ELF-1 (cell line): ENCODE measurements around the gene ZNF579.
"Not testable (repeated sequence)": the region's sequence is repeated elsewhere in the genome, so short reads cannot be mapped to it uniquely, and the experiment has no call there.

Experiments used
- DNase-seq: peaks from one replicate; pipeline ENCODE4 v3.0.0-alpha.2; 2016; ENCODE audit warnings: low read depth, low spot score

ZNF579 gene

DNA sequence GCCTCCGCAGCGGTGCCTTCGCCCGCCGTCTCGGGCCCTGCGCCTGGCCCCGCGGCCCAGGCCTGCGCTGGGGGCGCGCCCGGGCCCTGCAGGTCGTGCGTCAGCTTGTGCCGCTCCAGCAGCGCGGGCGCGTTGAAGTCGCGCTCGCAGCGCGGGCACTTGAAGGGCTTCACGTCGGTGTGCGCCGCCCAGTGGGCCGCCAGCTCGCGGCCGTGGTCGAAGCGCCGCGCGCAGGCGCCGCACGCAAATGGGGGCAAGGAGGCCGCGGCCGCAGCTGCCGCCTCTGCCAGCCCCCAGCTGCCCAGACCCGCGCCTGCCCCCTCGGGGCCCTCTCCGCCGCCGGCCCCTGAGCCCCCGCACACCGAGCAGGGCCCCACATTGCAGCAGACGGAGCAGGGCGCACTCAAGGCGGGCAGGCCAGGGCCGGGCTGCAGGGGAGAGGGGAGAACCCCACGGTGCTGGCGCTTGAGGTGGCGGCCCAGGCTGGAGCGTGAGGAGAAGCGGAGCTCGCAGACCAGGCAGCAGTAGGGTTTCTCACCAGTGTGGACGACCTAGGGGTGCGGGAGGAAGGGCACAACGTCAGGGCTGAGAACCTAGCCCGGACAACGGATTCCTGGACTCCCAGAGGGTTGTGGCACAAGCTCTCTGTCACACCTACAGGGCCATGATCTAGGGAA is 12.6 kb upstream of the ZNF579 start:
- peak; percentile 32 for DNase-seq

DNA sequence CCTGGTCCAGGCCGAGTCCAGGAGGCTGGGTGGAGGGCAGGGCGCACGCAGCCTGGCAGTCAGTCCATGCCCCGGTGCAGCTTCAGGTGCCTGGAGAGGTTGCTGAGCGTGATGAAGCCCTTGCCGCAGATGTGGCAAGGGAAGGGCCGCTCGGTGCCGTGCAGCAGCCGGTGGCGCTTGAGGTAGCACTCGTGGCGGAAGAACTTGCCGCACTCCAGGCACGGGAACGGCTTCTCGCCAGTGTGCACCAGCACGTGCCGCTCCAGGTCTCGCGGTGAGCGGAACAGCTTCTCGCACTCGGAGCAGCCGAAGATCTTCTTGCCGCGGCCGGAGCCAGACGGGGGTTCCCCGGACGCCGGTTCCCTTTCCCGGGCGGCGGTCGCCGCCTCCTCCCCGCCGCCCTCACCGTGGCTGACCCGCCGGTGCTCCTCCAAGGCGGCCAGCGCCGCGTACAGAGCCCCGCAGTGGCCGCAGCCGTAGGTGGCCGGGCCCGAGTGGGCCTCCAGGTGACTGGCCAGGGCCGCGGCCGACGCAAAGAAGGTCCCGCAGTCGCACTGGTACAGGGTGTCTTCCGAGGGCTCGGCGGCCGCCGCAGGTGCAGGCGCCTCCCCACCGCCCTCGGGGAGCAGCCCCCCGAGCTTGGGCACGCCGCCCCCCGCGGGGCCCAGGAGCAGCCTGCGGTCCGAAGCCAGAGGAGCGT is 11.9 kb upstream of the ZNF579 start:
- DNase-seq: peak; percentile 23

- peak; percentile 68 for DNase-seq
Observed at GRCh38 chr19:55591555-55591954, 10.9 kb upstream of the ZNF579 start.

GRCh38 chr19:55590617-55591016 is 10.0 kb upstream of the ZNF579 start:
- DNase-seq: peak; percentile 39

- DNase-seq: no peak
Observed at GRCh38 chr19:55590109-55590508, 9.5 kb upstream of the ZNF579 start.

DNA sequence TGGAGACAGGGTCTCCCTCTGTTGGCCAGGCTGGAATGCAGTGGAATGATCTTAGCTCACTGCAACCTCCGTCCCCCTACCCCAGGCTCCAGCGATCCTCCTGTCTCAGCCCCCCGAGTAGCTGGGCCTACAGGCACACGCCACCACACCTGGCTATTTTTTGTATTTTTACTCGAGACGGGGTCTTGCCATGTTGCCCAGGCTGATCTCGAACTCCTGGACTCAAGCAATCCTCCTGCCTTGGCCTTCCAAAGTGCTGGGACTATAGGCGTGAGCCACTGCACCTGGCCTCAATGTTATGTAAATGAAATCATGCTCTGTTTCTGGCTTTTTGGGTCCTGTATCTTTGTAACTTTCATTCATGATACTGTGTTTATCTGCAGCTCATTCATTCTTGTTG is 8.1 kb upstream of the ZNF579 start:
- no peak for DNase-seq

DNA sequence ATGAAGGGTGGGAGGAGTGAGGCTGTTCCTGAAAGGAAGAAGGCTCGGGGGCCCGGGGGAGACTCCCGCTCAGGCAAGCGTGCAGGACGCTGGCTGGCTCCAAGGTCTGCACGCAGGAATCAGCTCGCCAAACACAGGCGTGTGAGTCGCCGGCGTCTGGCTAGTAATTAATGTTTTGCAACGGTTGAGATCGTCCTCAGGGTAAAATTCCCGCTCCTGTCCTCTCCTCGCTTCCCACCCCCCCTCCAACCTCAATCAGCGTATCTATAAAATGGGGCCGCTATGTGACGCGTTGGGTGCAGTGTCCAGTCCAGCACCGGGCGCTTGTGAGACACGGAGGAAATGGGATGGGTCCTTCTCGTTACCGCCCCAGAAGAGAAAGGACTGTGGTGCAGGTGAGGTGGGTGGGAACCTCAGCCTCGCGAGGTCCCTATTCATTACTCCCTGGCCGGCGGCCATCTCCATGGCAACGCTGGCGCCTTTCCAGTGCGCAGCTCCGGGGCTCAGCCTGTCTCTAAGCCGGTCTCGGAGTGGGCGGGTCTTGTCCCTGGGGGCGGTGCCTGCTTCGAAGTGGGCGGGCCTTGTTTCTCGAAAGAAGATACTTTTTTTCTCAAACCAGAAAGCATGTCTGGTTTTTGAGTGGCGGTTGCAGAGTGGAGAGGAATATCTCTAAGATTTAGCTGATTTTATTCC is 6.5 kb upstream of the ZNF579 start:
- peak; percentile 98 for DNase-seq

GRCh38 chr19:55585658-55586339 is 5.2 kb upstream of the ZNF579 start:
- DNase-seq: peak; percentile 43

DNA sequence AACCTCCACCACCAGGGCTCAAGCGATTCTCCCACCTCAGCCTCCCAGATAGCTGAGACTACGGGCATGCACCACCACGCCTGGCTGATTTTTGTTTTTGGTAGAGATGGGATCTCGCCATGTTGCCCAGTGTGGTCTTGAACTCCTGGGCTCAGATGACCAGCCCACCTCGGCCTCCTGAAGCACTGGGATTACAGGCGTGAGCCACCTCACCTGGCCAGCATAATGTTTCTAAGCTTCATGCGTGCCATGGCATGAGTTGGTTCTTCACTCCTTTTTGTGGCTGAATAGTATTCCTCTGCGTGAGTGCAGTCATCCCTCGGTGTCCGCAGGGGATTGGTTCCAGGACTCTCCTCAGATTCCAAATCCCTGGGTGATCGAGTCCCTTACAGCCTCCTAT is 4.2 kb upstream of the ZNF579 start:
- DNase-seq: no peak

GRCh38 chr19:55583897-55584296 is 3.2 kb upstream of the ZNF579 start:
- DNase-seq: not testable (repeated sequence)

DNA sequence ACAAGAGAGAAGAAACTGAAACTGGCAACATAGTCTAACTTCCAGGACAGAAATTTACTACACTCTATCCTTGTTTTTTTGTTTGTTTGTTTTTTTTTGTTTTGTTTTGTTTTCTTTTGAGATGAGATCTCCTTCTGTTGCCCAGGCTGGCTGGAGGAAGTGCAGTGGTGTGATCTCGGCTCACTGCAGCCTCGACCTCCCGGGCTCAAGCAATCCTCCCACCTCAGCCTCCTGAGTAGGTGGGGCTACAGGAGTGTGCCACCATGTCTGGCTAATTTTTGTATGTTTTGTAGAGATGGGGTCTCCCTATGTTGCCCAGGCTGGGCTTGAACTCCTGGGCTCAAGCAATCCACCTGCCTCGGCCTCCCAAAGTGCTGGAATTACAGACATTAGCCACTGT is 1.6 kb upstream of the ZNF579 start:
- DNase-seq: not testable (repeated sequence)

DNA sequence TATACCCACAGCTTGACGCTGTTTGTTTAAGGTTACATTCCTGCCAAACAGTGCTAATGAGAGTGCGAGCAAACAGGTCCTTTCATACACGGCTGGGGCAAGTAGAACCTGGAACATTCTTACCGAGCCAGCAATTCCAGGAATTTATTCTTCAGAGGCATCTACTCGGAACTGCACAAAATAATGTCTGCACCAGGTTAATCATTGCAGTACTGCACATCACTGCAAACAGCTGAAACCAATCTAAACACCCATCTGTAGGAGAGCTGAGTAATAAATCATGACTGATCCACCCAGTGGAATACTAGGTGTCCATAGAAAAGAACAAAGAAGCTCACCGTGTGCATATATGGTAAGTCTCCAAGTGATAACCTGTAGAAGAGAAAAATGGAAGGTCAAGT is 1.2 kb upstream of the ZNF579 start:
- no peak for DNase-seq

GRCh38 chr19:55581145-55581822 is 636 bp upstream of the ZNF579 start:
- peak; percentile 76 for DNase-seq

DNA sequence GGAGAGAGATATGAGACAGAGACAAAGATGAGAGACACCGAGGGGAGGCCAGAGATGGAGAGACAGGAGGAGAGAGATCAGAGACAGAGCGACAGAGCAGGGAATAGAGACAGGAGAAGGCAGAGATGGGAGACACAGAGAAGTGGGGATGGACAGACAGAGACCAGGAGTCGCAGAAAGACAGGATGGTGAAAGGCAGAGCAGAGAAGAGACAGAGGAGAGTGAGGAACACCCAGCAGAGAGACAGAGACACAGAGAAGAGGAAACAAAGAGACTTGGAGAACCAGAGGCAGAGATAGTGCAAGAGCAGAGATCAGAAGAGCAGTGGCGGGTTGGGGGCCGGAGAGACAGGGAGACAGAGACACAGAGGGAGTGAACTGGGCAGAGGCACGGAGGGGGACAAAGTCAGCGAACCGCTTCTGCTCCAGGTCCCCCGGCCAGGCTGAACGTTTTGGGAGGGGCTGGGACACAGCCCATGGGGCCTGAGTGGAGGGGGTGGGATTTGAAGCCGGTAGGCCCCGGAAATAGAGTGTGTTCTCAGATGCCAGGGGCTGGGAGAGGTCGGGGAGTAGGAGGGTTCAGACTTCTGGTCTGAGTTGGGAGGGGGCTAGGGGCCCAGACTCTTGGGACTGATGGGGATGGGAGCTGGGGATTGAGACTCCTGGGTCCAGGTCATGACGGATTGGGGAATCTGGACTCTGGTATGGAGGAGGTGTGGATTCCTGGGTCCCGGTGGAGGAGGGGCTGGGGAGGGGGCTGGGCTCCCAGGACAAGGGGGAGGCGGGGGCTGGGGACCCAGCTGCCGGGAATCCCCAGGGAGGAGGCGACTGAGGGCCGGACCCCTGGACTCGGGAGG is 654 bp downstream of the ZNF579 start:
- DNase-seq: peak; percentile 21

GRCh38 chr19:55578761-55579747 is 1.6 kb downstream of the ZNF579 start:
- no peak for DNase-seq

- DNase-seq: no peak
Observed at GRCh38 chr19:55578031-55578760, 2.5 kb downstream of the ZNF579 start.

- DNase-seq: no peak
Observed at GRCh38 chr19:55576746-55577145, 3.9 kb downstream of the ZNF579 start.

GRCh38 chr19:55573929-55574328 is 6.7 kb downstream of the ZNF579 start:
- DNase-seq: not testable (repeated sequence)

GRCh38 chr19:55569477-55569876 is 11.2 kb downstream of the ZNF579 start:
- not testable (repeated sequence) for DNase-seq
